ENCODE data around the gene ZNF334. TPM values are rescaled to one million over a fixed set of nuclear protein-coding genes. Genes with fewer than 3 reads are reported as not detected.

Gene ZNF334
- total RNA-seq, 6 experiments from 2014 or later = 0.87 to 1.6 (median 1.2) TPM

DNA sequence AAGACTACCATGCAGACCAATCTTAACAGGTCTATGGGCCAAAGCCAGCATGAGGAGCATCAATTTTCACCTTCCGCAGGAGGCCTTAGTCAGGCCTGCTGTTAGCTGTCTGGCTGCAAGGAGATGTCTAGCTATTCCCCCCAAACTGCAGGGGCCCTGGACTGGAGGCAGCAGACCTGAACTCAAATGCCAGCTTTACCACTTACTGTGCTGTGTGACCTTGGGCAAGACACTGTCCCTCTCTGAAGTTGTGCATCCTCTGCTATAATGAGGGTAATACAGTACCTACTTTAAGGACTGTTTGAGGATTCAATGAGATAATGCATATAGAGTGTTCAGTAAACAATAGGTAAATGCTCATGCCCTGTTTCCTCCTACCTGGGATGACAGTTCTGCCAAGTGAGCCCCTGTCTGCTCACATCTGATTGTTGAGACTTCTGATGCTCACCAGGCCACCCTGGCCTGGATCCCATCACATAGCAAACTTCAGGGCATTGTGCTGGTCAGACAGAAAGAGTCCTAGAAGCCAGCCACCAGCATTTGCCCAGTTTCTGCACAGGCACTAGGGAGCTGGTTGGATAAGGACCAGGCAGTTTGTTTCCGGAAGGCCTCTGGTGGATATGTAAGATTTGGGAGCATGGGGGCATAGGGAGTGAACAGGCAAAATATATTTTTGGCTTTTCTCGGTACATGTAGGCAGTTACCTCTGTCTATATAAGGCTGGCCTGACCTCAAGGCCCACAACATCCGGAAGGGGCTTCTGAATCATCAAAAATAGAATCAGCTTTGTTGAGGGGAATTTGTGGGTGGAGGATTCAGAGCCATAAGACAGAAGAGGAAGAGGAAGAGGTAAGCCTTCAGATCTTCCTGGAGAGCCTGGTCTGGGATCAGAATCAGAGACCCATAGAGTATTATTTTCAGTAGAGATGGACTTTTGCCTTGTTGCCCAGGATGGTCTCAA, 39.4 kb upstream of the ZNF334 start:
- Mint-ChIP-seq H3K27ac (no peak overlapping the region), H3K4me1 (ENCODE audit: low read depth) (peaks cover 10% of the 10 kb centered on the region), H3K9me3 (no peaks in the 10 kb centered on the region), H3K36me3 (ENCODE audit: low read depth) (no peaks in the 10 kb centered on the region), H3K4me3 (no peak overlapping the region), H3K27me3 (ENCODE audit: insufficient read depth) (peaks cover 6% of the 10 kb centered on the region; the same call in 1 of the 2 replicates)
- TF ChIP-seq, protein P1, sequence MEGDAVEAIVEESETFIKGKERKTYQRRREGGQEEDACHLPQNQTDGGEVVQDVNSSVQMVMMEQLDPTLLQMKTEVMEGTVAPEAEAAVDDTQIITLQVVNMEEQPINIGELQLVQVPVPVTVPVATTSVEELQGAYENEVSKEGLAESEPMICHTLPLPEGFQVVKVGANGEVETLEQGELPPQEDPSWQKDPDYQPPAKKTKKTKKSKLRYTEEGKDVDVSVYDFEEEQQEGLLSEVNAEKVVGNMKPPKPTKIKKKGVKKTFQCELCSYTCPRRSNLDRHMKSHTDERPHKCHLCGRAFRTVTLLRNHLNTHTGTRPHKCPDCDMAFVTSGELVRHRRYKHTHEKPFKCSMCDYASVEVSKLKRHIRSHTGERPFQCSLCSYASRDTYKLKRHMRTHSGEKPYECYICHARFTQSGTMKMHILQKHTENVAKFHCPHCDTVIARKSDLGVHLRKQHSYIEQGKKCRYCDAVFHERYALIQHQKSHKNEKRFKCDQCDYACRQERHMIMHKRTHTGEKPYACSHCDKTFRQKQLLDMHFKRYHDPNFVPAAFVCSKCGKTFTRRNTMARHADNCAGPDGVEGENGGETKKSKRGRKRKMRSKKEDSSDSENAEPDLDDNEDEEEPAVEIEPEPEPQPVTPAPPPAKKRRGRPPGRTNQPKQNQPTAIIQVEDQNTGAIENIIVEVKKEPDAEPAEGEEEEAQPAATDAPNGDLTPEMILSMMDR (IDR thresholded peaks at IDR 0.05) = no peak
- no peak for DNase-seq

DNA sequence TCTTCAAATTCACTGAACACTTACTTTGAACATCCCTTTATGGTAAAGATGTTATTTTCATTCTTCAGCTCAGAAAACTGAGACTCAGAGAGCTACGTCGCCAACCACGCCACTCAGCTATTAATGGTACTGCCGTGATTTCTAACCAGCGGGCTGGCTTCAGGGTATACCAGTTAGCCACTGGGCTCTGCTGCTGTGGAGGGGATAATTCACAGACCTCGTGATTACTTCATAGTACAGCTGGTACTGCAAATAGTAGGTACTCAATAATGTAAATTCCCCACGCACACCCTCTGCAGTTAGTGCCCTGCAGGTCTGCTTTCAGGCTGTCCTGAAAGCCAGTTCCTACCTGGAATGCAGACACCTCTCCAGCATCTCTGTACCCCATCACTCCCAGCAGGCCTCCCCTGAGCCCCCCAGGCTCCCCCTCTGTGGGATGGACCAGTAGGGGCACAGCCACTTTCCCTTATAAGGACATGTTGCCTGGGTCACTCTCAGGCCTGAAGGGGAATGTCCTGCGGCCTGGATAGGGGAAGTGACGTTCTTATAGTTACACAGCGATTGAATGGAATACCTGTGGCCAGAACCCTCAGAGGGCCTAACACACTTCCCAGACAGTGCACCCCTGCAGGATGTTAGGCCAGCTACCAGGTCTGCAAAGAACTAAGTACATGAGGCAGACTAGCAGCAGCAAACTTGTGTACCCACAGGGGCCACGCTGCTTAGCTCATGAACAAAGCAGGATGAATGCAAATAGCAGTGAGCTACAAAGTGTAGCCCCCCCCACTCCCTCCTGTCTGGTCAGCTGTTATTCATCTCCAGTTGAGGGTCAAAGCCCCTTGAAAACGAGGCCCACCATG, 38.4 kb upstream of the ZNF334 start:
- H3K9me3 Mint-ChIP-seq = no peaks in the 10 kb centered on the region
- no peak for DNase-seq
- H3K36me3 Mint-ChIP-seq (ENCODE audit: low read depth) = no peaks in the 10 kb centered on the region
- H3K4me1 Mint-ChIP-seq (ENCODE audit: low read depth) = no peaks in the 10 kb centered on the region; the same call in 1 of the 2 replicates
- H3K27ac Mint-ChIP-seq = no peak overlapping the region
- no peak overlapping the region for H3K4me3 Mint-ChIP-seq
- peaks cover 3% of the 10 kb centered on the region; the same call in 1 of the 2 replicates for H3K27me3 Mint-ChIP-seq (ENCODE audit: insufficient read depth)
- TF ChIP-seq, protein P1 (IDR thresholded peaks at IDR 0.05) = no peak

DNA sequence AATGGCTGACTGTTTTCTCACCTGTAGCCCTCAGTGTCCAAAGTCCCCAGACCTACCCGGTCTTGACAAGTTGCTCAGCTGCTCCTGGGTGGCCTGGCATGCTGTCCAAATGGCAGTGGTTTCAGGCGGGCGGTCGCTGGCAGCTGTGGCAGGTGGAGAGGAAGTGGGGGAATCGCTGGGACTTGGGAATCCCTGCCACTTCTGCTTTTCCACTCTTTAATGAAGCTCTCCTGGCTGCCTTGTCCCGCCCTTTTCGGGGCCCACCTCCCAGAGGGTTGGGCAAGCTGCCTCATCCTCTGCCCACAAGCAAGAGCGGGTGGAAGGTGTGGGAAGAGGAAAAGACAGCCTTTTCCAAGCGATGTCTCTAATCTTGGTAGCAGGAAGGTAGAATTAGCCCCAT, 37.1 kb upstream of the ZNF334 start, which contains the start of gene OCSTAMP:
Gene OCSTAMP (minus strand): TSS at position 194 of the 400 bp plus-strand sequence. CDS start 94 bp downstream, at position 100.
- Mint-ChIP-seq H3K9me3 (no peaks in the 10 kb centered on the region), H3K27ac (no peak within 1 kb of the TSS), H3K36me3 (ENCODE audit: low read depth) (no peaks in the 10 kb centered on the region), H3K4me3 (no peak within 1 kb of the TSS), H3K27me3 (ENCODE audit: insufficient read depth) (peaks cover 3% of the 10 kb centered on the region; the same call in 1 of the 2 replicates), H3K4me1 (ENCODE audit: low read depth) (no peaks in the 10 kb centered on the region)
- TF ChIP-seq, protein P1 (IDR thresholded peaks at IDR 0.05) = no peak
- no peak for DNase-seq

DNA sequence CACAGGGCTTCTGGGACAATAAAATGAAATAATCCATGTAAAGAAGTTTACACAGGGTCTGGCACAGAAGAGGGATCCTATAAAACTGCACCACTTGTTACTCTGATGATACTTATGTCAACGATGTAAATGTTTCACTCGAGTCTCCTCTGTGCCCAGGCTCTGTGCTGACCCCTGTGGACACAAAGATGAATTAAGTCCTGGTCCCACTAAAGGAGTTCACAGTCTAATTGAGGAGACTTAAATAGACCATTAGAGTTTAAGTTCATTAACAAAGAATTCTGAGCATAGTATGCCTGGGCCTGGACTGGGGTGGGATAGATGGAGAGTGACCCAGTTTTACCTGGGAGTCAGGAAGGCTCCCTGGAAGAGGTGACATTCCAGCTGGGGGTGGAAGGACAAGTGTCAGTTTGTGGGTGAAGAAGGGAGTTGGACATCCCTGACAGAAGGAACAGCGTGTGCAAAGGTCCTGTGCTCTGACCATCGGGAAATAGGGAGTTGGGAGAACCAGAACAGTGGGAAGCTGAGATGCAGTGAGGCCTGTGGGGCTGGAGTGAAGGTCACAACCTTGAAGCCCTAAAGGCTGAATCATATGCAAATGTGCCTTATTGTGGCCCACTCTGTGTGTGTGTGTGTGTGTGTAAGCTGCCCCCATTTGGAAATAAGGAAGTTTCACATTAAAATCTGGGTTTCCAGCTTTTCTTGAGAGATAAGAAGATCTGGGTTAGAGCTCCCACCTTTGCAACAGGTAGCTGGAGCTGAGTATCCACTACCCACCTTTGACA, 36.0 kb upstream of the ZNF334 start:
- H3K27me3 Mint-ChIP-seq (ENCODE audit: insufficient read depth) = peaks cover 3% of the 10 kb centered on the region; the same call in 1 of the 2 replicates
- H3K27ac Mint-ChIP-seq = no peak overlapping the region
- no peaks in the 10 kb centered on the region for H3K36me3 Mint-ChIP-seq (ENCODE audit: low read depth)
- H3K4me1 Mint-ChIP-seq (ENCODE audit: low read depth) = no peaks in the 10 kb centered on the region
- no peaks in the 10 kb centered on the region for H3K9me3 Mint-ChIP-seq
- H3K4me3 Mint-ChIP-seq = no peak overlapping the region
- DNase-seq = no peak
- TF ChIP-seq, protein P1 (IDR thresholded peaks at IDR 0.05) = 0 out of 2 replicates have a peak, but pooled peaks have one; percentile 12

DNA sequence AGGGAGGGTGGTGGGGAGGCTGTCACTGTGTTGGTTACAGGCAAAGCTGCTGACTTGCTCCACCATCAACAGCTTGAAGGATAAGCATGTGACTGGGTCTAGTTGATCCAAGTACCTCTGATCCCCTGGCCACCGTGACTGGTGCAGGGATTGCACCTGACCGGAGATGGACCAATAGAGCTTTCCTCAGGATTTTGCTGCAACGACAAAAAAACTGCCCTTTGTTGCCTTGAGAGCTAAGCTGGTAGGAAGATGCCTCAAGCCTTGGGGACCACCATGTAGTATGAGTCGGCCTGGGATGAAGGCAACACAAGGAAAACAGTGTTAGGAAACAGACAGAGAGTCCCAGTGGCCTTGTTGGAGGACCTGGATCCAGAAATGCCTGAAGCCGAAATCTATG, 35.3 kb upstream of the ZNF334 start:
- Mint-ChIP-seq H3K4me1 (ENCODE audit: low read depth) (no peaks in the 10 kb centered on the region), H3K36me3 (ENCODE audit: low read depth) (no peaks in the 10 kb centered on the region), H3K4me3 (no peak overlapping the region), H3K27me3 (ENCODE audit: insufficient read depth) (peaks cover 3% of the 10 kb centered on the region; the same call in 1 of the 2 replicates), H3K27ac (no peak overlapping the region), H3K9me3 (no peaks in the 10 kb centered on the region)
- TF ChIP-seq, protein P1 (IDR thresholded peaks at IDR 0.05) = no peak
- DNase-seq = no peak

All from HFFc6 (cell line).